ENCODE measurements around the gene DDIT3.

DDIT3 gene

DNA sequence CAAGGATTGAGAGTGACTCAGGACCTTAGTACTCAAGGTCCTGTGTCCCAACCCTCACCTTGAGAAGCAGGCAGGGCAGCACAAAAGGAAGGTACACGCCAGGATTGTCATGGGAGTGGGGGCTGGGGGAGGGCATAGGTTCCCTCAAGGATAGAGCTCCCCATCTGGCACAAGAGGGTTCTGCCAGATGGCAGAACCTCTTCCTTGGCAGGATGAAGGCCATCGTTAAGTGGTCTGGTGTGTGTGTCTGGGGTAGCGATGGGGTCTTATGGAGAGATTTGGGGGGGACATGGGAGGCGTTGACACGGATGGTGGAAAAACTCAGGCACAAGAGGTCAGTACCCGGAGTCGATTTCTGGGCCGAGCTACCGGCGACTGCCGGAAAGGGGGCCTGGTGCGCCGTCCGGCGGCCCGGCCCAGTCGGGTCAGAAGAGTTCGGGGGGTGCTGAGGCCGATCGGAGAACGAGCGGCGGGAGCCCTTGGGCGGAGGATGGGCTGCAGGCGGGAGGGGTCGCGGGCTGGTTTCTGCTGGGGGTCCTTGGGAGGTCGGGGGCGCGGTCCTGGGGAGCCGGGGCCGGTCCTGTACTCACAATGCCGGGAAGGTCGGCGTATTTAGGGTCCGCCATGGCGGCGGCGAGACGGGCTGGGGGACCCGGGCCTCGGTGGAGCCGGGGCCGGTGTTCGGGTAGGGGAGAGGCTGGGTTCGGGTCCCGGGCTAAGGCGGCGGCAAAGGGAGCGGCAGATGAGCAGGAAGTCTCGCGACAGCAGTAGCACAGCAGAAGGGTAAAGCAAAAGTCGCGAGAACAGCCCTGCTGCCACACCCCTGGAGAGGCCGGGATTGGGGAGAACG lies 26.3 kb upstream of the DDIT3 start, which contains the start of gene DCTN2:
Gene DCTN2, minus strand, starts transcription at position 755 of the 850 bp plus-strand sequence. Its CDS starts 129 bp downstream, at position 626.
- DNase-seq = peak; percentile 94

DNA sequence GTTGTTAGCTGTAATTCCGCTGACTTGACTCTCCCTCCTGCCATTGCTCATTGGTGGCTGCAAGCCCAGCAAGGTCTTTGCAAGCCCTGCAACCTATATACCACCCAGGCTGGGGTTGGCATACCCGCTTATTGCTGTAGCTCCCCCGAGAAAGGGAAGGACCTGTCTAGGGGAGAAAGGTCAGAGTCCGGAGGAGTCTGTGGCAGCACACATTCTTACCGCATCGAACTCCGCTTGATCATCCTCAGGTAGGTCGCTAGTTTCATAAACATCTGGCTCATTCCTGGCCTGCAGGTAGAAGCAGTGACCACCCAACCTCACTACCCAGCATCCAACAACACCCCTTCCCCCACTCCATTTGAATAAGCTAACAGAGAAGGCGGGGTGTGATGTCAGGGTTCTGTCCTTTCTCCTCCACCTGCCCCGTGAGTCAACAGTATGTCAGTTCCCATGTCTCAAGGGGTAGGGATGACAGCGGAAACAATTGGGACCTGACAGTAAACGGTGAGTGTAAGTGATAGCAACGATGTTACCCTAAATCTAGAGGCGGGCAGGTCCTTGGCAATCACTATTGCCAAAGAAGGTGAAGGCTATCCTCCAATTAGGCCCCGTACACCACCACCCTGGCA lies 25.6 kb upstream of the DDIT3 start:
- no peak for DNase-seq

DNA sequence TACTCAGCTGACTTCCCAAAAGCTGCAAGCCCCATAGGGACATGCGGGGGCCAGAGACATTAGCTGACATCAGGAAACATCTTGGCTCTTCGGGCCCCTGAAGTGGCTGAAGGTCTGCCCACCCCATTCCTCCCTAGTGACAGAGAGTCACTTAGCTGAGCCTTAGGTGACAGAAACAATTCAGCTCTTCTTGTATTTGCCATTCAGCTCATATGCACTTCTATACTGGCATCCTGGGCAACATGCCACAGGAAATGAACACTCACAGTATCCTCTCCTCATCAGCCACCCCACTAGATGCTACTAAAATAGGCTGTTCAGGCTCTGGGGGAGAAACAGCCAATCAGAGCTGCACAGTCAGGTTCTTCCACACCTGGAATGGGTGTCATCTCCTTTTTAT lies 23.3 kb upstream of the DDIT3 start:
- no peak for DNase-seq

DNA sequence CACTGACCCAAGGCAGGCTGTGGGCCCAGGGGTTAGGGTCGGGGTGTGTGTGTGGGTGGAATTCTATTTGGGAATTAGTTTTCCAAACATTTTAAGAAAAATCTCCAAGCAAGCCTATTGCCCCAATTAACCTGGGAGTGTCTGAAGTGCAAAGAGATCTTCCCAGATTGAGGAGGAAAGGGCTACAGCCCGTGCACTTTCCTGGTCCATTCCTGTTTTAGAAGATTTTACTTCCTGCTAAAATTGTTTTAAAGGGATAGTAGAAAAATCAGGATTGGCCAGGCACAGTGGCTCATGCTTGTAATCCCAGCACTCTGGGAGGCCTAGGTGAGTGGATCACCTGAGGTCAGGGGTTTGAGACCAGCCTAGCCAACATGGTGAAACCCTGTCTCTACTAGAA lies 21.4 kb upstream of the DDIT3 start:
- DNase-seq = no peak

DNA sequence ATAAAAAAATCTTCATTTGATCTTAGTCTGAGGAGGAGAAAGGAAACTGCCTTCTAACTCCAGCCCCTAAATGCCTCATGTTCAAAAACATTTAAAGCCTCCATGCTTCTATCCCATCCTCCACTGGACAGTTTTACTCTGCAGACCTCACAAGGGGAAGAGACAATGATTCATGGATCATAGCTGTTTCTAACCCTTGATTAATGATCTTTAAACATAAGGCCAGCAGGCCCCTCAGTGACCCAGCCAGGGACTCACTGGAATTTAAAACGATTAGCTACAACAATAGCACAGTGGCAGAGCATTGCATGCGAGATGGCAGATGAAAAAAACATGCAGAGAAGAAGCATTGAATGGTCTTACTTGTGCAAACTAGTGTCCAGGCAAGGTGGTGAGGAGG lies 20.7 kb upstream of the DDIT3 start:
- no peak for DNase-seq

DNA sequence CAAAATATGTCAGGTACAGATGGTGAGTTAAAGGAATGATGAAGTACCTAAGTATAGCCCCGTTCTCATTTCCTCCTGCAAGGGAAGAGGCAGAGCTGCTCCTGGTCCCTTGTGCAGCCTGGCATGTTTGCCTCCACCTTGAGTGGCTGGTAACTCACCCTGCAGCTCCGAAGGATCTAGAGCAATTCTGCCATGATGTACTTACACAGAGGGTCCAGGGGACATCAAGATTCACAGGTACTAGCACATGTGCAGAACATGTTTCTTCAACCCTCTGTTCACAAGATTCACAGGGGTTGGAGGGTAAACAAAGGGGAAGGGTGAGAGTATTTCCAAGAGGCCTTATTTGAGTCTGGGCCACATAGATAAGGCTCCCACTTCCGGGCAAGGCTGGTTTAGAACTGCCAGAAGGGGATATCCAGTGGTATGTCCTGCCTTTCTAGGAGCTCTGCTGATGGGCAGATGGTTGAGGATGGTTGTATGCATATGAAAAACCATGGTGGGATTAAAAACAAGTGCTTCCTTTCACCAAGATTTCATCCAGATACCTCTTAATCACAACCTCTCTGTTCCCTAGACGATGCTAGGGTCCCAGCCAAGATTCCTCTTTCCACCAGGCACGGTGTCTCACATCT lies 18.9 kb upstream of the DDIT3 start:
- no peak for DNase-seq

DNA sequence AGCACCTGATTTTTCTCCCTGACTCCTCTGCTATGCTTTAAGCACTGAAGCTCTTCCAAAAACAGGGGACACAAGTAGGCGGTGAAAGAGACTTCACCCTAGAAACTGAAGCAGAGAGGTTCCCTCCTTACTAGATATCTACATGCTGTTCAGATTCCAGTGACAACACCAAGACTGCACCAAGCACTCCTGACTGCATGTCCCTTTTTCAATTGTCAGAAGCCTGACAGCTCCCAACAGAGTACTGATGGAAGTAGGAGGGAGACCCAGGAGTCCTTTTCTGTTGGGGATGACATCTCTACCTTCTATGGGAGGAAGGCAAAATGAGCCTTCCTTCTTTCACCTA lies 16.3 kb upstream of the DDIT3 start:
- no peak for DNase-seq

DNA sequence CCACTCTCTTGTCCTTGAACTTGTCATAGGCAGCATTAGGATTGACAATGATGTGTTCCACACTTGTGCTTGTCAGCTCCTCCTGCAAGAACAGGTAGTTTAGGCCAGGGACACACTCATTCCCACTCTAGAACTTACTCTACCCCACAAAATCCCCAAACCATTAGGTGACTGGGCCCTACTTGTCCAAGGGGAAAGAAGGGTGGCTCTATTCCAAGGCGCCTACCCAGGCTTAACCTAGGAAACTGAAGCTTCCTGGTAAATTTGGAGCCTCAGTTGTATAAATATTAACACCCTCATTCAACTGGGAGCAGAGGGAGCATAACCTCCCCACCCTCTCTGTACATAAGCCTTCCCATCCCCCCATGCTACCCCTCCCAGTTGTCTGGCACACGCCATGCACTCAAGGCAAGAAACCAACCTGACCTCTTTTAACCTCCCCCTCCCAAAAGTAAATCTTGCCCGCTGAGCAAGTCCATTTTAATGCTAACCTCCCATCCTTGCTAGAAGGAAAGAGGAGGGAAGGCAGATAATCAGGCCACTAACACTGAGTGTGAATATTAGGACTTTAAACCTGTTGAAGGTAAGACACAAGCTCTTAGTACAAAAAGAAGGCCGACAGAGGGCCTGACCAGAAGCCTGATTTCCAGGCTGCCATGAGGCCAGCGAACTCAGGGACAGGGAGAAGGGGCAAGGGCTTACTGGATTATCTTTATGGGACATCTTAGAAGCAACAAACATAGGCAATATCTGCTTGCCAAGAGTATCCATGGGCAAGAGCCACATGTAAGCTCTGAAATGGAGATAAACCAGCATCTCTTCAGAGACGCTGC lies 15.7 kb upstream of the DDIT3 start:
- DNase-seq = no peak

DNA sequence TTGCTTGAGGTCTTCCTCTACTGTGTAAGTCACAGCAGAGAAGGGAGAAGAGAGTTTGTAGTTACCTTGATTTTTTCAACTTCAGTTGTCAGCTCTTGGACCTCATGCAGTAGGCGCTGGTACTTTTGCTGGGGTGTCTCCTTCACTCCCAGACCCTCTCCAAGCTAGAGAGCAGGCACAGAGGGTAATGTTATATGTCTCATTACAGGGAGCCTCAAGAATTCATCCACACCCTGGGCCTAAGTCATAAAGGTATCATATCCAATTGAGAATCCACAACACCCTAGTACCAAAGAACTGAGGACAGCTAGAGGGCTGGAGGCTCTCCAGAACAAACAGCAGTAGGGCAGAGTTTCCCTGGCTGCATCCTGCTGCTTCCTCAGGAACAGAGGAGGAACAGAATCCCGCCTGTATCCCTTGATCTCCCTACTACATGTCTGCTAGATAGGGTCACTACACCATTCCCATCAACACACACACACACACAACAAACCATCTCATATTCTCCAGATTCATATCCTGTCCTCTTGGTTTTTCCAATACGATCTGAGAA lies 14.8 kb upstream of the DDIT3 start:
- DNase-seq = no peak

DNA sequence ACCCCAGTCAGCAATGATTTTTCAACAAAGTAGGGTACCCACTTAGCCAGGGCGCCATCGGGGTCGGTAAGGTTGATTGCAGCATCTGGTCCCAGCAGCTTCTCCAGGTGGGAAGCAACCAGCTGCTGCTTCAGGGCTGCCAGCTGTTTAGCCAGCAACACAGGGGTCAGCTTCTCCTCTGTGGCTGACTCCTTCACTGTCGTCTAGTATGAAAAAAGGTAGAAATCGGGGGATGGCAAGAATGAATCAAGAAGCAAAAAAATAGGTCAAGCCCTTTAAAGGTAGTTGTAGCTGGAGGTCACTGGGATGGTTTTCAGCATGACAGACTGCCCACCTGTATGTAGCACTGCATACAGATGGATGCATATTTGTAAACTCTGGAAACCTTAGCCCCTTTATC lies 13.9 kb upstream of the DDIT3 start:
- no peak for DNase-seq

DNA sequence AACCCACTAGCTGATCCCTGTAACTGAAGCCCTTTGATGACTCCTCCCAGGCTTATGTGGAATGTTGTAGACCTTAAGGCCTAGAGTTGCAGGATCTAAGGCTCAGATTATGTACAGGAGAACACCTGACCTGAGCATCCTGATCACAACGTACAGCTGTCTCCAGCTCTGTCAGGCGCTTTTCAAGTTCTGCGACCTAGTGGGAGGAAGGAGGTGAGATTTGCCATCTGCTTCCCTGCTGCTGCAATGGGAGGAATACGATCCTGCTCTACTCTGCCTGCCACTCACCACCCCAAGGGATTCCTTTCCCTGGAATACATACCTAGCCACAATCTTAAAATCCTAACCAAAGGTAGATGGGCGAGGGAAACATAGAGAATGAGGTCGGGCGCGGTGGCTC lies 12.8 kb upstream of the DDIT3 start:
- no peak for DNase-seq

DNA sequence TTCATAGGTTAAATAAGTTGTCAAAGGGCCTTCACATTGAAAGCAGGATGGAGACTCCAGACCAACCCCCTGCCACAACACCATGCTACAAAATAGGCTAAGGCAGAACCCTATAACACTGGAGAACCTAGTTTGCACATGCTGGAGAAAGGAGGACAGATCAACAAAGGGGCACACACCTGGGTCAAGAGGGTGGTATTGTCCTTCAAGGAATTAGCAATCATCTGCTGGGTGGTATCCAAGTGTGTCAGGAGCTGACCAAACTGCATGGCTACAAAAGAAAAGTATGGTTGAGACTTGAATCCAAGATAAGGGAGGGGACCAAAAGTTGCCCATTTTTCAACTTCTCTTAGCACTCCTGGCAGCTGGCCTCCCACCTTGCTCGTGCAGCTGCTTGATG lies 11.5 kb upstream of the DDIT3 start:
- no peak for DNase-seq

DNA sequence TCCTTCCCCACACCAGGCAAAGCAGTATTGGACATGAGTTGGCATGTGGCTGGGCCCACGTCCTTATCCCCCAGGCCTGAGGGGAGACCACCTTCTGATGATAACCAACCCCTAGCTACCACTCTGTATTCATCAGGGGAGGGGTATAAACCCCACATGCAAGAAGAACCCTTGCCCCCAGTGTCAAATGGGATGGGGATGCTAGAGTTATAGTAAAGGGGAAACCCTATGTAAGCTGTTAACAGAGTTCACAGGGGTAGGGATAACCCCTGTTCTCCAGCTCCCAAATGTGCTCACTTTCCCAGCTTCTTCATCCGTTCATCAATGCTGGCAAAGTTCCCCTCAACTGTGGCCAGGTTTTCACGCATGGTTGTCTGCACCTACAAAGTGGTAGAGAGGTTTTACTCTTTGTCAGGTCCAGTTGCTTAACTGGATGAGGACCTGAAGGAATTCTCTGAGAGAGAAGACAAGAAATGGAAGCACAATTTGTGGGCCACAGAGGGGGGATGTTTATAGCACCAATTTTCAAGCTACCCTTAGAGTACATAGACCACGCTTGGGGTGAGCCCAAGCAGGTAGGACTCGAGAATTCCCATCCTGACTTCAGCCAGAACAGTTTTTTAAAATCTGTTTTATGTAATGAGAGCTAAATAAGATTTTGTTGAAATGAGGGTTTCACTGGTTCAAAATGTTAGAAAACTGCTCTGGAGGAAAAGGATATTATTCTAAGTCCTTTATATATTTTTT lies 10.3 kb upstream of the DDIT3 start:
- no peak for DNase-seq

DNA sequence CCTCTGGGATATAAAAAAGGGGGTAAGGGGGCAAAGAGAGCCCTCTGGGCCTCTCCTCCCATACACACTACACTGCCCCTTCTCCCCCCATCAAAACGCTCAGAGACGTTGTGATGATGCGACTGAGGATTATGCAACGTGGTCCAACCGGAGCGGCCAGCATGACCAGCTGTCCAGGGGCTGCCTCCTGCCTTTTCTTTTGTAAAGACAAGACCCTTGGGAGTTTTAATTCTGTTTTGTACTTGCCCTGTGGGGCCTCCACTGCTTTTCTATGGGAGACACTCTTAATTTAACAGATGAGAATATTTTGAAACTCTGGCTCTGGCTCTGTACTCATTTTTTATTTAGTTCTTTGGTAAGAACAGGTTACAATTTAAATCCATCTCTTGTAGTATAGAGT lies 9.5 kb upstream of the DDIT3 start:
- no peak for DNase-seq

DNA sequence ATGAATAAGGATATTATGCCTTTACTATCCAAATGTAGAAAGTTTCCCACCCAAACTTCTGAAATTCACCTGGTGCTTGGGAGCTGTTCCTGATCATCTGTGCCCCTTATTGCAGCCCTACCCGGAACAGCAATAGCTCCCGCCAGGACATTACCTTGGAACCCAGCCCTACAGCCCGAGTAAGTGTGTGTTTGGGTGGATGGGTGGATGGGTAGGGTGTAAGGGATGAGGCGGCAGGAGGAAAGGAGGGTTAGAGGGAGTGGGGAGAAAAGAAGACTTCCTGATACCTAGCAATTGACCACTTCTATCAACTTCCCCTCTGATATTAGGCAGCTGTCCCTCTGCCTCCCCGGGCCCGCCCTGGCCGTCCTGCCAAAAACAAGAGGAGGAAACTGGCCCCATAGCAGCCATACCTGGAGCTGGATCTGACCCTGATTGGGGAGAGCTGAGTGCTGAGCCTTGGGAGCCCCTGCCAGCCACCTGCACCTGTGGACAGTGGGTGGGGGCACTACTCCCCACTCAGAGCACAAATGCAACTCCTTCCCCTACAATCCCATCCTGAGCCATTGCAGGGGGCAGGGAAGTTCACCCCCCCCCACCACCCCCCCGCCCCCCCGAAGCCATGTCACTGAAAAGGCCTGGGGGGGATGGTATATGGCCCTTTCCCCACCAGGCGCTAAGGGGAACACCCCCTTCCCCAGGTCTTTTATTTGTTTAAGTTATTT lies 8.7 kb upstream of the DDIT3 start:
- DNase-seq = no peak

DNA sequence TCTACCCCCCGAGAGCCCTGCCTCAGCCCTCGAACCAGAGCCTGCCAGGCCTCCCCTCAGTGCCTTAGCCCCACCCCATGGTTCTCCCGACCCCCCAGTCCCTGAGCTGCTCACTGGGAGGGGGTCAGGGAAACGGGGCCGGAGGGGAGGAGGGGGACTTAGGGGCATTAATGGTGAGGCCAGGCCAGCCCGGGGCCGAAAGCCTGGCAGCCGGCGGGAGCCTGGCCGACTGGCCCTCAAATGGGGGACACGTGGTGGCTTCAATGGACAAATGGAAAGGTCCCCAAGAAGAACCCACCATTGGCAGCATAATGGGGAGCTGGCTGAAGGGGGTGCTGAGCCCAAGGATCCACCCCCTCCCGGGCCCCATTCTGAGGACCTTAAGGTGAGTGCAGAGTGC lies 7.9 kb upstream of the DDIT3 start:
- no peak for DNase-seq

DNA sequence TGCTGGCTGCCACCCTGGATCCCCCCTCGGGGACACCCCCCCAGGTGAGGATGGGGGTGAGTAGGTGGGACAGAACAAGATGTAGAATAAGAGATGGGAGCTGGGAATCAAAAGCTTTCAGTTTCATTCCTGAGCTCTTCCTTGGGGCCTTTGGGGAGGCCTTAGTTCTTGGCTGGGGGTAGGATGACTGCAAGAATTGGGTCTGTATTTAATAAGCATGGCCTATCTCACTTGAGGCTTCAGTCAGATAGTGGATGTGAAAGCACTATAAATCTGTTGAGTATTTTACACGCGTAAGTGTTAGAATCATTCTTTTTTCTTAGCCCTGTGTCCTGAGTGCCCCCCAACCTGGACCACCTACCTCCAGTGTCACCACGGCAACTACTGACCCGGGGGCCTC lies 6.9 kb upstream of the DDIT3 start:
- no peak for DNase-seq

DNA sequence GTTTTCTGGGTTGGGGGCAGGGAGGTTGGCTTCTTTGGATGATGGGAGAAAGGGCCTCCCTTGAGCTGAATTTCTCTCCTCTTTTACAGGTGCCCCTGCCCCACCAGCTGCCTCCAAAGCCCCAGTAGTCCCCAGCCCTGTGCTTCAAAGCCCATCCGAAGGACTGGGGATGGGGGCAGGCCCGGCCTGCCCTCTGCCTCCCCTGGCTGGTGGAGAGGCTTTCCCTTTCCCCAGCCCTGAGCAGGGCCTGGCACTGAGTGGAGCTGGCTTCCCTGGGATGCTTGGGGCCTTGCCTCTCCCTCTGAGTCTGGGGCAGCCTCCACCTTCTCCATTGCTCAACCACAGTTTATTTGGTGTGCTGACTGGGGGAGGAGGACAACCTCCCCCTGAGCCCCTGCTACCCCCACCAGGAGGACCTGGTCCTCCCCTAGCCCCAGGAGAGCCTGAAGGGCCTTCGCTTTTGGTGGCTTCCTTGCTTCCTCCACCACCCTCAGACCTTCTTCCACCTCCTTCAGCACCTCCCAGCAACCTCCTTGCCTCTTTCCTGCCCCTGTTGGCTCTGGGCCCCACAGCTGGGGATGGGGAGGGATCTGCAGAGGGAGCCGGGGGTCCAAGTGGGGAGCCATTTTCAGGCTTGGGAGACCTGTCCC lies 6.3 kb upstream of the DDIT3 start:
- no peak for DNase-seq

DNA sequence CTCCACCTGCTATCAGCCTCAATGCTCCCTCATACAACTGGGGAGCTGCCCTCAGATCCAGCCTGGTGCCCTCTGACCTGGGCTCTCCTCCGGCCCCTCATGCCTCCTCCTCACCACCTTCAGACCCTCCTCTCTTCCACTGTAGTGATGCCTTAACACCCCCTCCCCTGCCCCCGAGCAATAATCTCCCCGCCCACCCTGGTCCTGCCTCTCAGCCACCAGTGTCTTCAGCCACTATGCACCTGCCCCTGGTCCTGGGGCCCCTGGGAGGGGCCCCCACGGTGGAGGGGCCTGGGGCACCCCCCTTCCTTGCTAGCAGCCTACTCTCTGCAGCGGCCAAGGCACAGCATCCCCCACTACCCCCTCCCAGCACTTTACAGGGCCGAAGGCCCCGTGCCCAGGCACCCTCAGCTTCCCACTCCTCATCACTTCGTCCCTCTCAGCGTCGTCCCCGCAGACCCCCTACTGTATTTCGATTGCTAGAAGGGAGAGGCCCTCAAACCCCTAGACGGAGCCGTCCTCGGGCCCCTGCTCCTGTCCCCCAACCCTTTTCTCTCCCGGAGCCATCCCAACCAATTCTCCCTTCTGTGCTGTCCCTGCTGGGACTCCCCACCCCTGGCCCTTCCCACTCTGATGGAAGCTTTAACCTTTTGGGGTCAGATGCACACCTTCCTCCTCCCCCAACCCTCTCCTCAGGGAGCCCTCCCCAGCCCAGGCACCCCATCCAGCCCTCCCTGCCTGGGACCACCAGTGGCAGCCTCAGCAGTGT lies 5.5 kb upstream of the DDIT3 start:
- no peak for DNase-seq

All from COR-L47 (cell line).